Panc1 (cell line): ENCODE data around the gene DNAJB7. TPM values are rescaled to one million over a fixed set of nuclear protein-coding genes. Genes with fewer than 3 reads are reported as not detected.
A peak's percentile ranks its signal among the peaks of the same experiment; 100 is the strongest.

ENCODE experiments used
- ATAC-seq: fragments of 200-7000 bp; cut with Tn5 transposase; 2 replicates; pipeline ENCODE4 v1.9.1; 2020; ENCODE audit warnings: mild to moderate bottlenecking, moderate library complexity
- BruUV-seq: library from RNA; stranded (reverse); fragments of 400-500 nt; replicated peaks from 2 replicates; lab custom pipeline; 2021; lab: Mats Ljungman, UMichigan
- CTCF ChIA-PET: fragments of 300-600 bp; sonication (Branson Sonifier 250); formaldehyde crosslinking; loops from one replicate; lab custom pipeline; 2022; ENCODE audit warnings: antibody characterized with exemption; lab: Charles Lee
- POLR2A ChIA-PET: fragments of 300-600 bp; sonication (Branson Sonifier 250); formaldehyde crosslinking; loops from one replicate; lab custom pipeline; 2022; ENCODE audit warnings: antibody characterized with exemption; lab: Charles Lee
- DNase-seq: peaks from one replicate; pipeline ENCODE4 v3.0.0-alpha.2; 2010; ENCODE audit warnings: low read depth, low spot score
- H3K27ac ChIP-seq: 2 replicates; pipeline ENCODE4 v1.5.1; 2011; ENCODE audit warnings: mild to moderate bottlenecking, low read length, inconsistent platforms
- H3K27me3 ChIP-seq: fragments of 200-500 bp; sonication (Bioruptor generic); 2 replicates; pipeline ENCODE4 v1.6.0; 2014; ENCODE audit warnings: low read length, inconsistent platforms; ENCODE audit not compliant: control insufficient read depth, insufficient read depth
- H3K36me3 ChIP-seq: fragments of 200-500 bp; sonication (Bioruptor generic); 2 replicates; pipeline ENCODE4 v1.5.1; 2014; ENCODE audit warnings: inconsistent platforms, mild to moderate bottlenecking, low read length, moderate library complexity; ENCODE audit not compliant: control insufficient read depth, insufficient read depth
- H3K4me1 ChIP-seq: 2 replicates; pipeline ENCODE4 v1.5.1; 2011; ENCODE audit warnings: inconsistent platforms, mild to moderate bottlenecking, low read length, moderate library complexity; ENCODE audit not compliant: control insufficient read depth, insufficient read depth
- H3K4me3 ChIP-seq, 2 experiments: 2 replicates each; pipeline ENCODE4 v1.5.1; 2011 to 2012; ENCODE audit warnings: low read depth in 2 of 2, low read length in 2 of 2, mild to moderate bottlenecking in 2 of 2, inconsistent platforms in 1 of 2, moderate library complexity in 1 of 2
- H3K9me3 ChIP-seq: fragments of 200-500 bp; sonication (Bioruptor generic); 2 replicates; pipeline ENCODE4 v1.5.1; 2014; ENCODE audit warnings: low read depth, mild to moderate bottlenecking, inconsistent platforms, low read length, moderate library complexity; ENCODE audit not compliant: control insufficient read depth, insufficient read depth
- CTCF ChIP-seq: fragments of 450-650 bp; IDR thresholded peaks from 2 replicates; pipeline ENCODE4 v1.5.1; 2017; ENCODE audit warnings: mild to moderate bottlenecking
- POLR2AphosphoS5 ChIP-seq: IDR thresholded peaks from 2 replicates; pipeline ENCODE4 v1.6.1; 2012; ENCODE audit warnings: mild to moderate bottlenecking, low read depth, low read length, moderate library complexity
- SIN3A ChIP-seq: IDR thresholded peaks from 2 replicates; pipeline ENCODE4 v1.6.1; 2012; ENCODE audit warnings: low read depth, mild to moderate bottlenecking, low read length, moderate library complexity, borderline replicate concordance; ENCODE audit not compliant: insufficient read depth
- TCF7L2 ChIP-seq: IDR thresholded peaks from 2 replicates; pipeline ENCODE4 v1.6.1; 2011; ENCODE audit warnings: mild to moderate bottlenecking, low read depth, low read length, inconsistent platforms
- in situ Hi-C: cut with HindIII; loops from 2 replicates; pipeline ENCODE4 v1.10.0; 2016; ENCODE audit warnings: low sequenced_read_pairs, low pct_unique_long_range_greater_than_20kb
- intact Hi-C: fragments of 100-400 bp; cut with micrococcal nuclease; formaldehyde crosslinking; loops from one replicate; pipeline ENCODE4 v1.10.0; 2022; ENCODE audit not compliant: unreplicated experiment
- total RNA-seq: library from RNA; stranded (reverse); gene quantifications from one replicate; pipeline ENCODE4 v1.2.1, GENCODE V29; 2021; ENCODE audit not compliant: unreplicated experiment
- TF ChIP-seq, protein P1 (sequence below), 2 experiments: IDR thresholded peaks; 2 replicates each; pipeline ENCODE4 v1.6.1; 2011 to 2012; ENCODE audit warnings: low read depth in 2 of 2, control low read depth in 1 of 2, low read length in 1 of 2, mild to moderate bottlenecking in 1 of 2, moderate library complexity in 1 of 2; ENCODE audit not compliant: insufficient read depth in 1 of 2

DNAJB7 gene
- total RNA-seq, 1 experiment from 2014 or later, result not detected

GRCh38 chr22:40844951-40845350 is 17.0 kb downstream of the DNAJB7 start:
- BruUV-seq, result no TSS peak
- H3K27ac ChIP-seq, result no peak overlapping the region
- H3K27me3 ChIP-seq, result no peaks in the 10 kb centered on the region
- DNase-seq, result no peak
- intact Hi-C loops, result no loop called here
- ChIA-PET POLR2A (no interaction called here), CTCF (no interaction called here)
- no peaks in the 10 kb centered on the region for H3K9me3 ChIP-seq
- no peak for ATAC-seq
- TF ChIP-seq TCF7L2, result no peak
- peaks cover 43% of the 10 kb centered on the region for H3K36me3 ChIP-seq
- no peak overlapping the region for H3K4me3 ChIP-seq
- in situ Hi-C loops, result no loop called here
- H3K4me1 ChIP-seq, result no peaks in the 10 kb centered on the region

DNA sequence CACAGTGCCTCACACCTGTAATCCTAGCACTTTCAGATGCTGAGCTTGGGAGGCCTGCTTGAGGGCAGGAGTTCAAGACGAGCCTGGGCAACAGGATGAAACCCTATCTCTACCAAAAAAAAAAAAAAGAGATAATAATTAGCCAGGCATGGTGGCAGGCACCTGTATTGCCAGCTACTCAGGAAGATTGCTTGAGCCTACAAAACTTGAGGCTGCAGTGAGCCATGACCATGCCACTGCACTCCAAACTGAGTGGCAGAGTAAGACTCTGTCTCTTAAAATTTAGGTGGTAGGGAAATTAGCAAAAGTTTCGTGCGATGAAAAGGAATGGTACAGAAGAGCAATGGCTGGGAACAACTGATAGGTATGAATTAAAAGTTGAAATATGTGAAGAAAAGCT is 23.4 kb downstream of the DNAJB7 start:
- no peak for TF ChIP-seq TCF7L2
- no peak for TF ChIP-seq SIN3A
- TF ChIP-seq POLR2AphosphoS5, result no peak
- TF ChIP-seq CTCF, result no peak
- TF ChIP-seq, protein P1, sequence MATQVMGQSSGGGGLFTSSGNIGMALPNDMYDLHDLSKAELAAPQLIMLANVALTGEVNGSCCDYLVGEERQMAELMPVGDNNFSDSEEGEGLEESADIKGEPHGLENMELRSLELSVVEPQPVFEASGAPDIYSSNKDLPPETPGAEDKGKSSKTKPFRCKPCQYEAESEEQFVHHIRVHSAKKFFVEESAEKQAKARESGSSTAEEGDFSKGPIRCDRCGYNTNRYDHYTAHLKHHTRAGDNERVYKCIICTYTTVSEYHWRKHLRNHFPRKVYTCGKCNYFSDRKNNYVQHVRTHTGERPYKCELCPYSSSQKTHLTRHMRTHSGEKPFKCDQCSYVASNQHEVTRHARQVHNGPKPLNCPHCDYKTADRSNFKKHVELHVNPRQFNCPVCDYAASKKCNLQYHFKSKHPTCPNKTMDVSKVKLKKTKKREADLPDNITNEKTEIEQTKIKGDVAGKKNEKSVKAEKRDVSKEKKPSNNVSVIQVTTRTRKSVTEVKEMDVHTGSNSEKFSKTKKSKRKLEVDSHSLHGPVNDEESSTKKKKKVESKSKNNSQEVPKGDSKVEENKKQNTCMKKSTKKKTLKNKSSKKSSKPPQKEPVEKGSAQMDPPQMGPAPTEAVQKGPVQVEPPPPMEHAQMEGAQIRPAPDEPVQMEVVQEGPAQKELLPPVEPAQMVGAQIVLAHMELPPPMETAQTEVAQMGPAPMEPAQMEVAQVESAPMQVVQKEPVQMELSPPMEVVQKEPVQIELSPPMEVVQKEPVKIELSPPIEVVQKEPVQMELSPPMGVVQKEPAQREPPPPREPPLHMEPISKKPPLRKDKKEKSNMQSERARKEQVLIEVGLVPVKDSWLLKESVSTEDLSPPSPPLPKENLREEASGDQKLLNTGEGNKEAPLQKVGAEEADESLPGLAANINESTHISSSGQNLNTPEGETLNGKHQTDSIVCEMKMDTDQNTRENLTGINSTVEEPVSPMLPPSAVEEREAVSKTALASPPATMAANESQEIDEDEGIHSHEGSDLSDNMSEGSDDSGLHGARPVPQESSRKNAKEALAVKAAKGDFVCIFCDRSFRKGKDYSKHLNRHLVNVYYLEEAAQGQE (IDR thresholded peaks at IDR 0.05; ENCODE audit: insufficient read depth in 1 of 2, low read depth in 2 of 2, low read length in 1 of 2), result no peak
- Histone ChIP-seq H3K27me3 (no peaks in the 10 kb centered on the region), H3K9me3 (no peaks in the 10 kb centered on the region), H3K4me1 (no peaks in the 10 kb centered on the region), H3K36me3 (peaks cover 49% of the 10 kb centered on the region), H3K27ac (no peak overlapping the region), H3K4me3 (no peak overlapping the region)
- DNase-seq (no peak), ATAC-seq (no peak)
- in situ Hi-C loops, result no loop called here
- intact Hi-C loops, result no loop called here
- CTCF ChIA-PET, result no interaction called here
- BruUV-seq, result TSS peak; percentile 10
- POLR2A ChIA-PET, result no interaction called here

DNA sequence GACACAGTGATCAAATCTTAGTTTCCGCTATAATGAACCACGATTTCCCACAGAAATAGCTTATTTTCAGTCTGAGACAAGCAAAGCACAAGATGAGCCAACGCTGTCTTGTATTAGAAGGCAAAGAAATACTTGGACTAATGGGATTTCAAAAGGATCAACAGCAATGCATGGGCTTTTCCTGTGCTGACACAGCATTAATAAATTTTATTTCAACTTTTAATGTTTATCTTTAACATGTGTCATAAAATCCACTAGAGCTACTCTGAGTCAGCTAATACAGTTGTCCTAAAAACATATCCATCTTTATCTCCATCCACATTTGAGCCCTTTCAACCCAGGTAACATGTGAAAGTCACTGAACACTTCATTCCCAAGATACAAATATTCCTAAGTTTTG is 27.3 kb downstream of the DNAJB7 start:
- no peak overlapping the region for H3K4me3 ChIP-seq
- TF ChIP-seq CTCF, result no peak
- no peak for TF ChIP-seq POLR2AphosphoS5
- TF ChIP-seq, protein P1 (IDR thresholded peaks at IDR 0.05; ENCODE audit: insufficient read depth in 1 of 2, low read depth in 2 of 2, low read length in 1 of 2), result no peak
- TF ChIP-seq TCF7L2, result no peak
- no peak for TF ChIP-seq SIN3A
- ATAC-seq (no peak), DNase-seq (no peak)
- intact Hi-C loops, result no loop called here
- CTCF ChIA-PET, result no interaction called here
- H3K4me1 ChIP-seq, result no peaks in the 10 kb centered on the region
- no peaks in the 10 kb centered on the region for H3K9me3 ChIP-seq
- no TSS peak for BruUV-seq
- no peaks in the 10 kb centered on the region for H3K27me3 ChIP-seq
- no peak overlapping the region for H3K27ac ChIP-seq
- H3K36me3 ChIP-seq, result peaks cover 56% of the 10 kb centered on the region
- in situ Hi-C loops, result no loop called here
- POLR2A ChIA-PET, result interaction anchor here (0.6 kb wide), 1 partner anchor 125 kb away, joined by 4 read pairs; no protein-coding TSS in a partner anchor
